Fibroblast of skin of scalp (primary cell): ENCODE measurements around the gene MAST2.

ENCODE experiments used
- DNase-seq: peaks from one replicate; pipeline ENCODE4 v3.0.0-alpha.2; 2013

The MAST2 gene

GRCh38 chr1:45989249-45989648, 185.8 kb downstream of the MAST2 start:
- no peak for DNase-seq

GRCh38 chr1:45994423-45994822, 191.0 kb downstream of the MAST2 start:
- no peak for DNase-seq

- no peak for DNase-seq
Observed at GRCh38 chr1:45995298-45995697, 191.9 kb downstream of the MAST2 start.

- DNase-seq = no peak
Observed at GRCh38 chr1:45998020-45998617, 194.7 kb downstream of the MAST2 start.

- no peak for DNase-seq
Observed at GRCh38 chr1:45999507-45999906, 196.1 kb downstream of the MAST2 start.

- DNase-seq = no peak
Observed at GRCh38 chr1:46001081-46001785, 197.8 kb downstream of the MAST2 start.

GRCh38 chr1:46002551-46003150, 199.2 kb downstream of the MAST2 start:
- no peak for DNase-seq

- no peak for DNase-seq
Observed at GRCh38 chr1:46003315-46003714, 199.9 kb downstream of the MAST2 start.

- no peak for DNase-seq
Observed at GRCh38 chr1:46004492-46004891, 201.1 kb downstream of the MAST2 start.

- DNase-seq = no peak
Observed at GRCh38 chr1:46005594-46005993, 202.2 kb downstream of the MAST2 start.

GRCh38 chr1:46008585-46008984, 205.2 kb downstream of the MAST2 start:
- DNase-seq = no peak

- DNase-seq = no peak
Observed at GRCh38 chr1:46010611-46011010, 207.2 kb downstream of the MAST2 start.

- no peak for DNase-seq
Observed at GRCh38 chr1:46011121-46011695, 207.8 kb downstream of the MAST2 start.

GRCh38 chr1:46012236-46012635, 208.8 kb downstream of the MAST2 start:
- DNase-seq = peak; percentile 5

- no peak for DNase-seq
Observed at GRCh38 chr1:46013581-46013980, 210.2 kb downstream of the MAST2 start.

- DNase-seq = no peak
Observed at GRCh38 chr1:46017876-46018503, 214.6 kb downstream of the MAST2 start.

- DNase-seq = no peak
Observed at GRCh38 chr1:46019348-46019747, 215.9 kb downstream of the MAST2 start.

- DNase-seq = no peak
Observed at GRCh38 chr1:46020010-46020409, 216.6 kb downstream of the MAST2 start.

- DNase-seq = no peak
Observed at GRCh38 chr1:46021046-46021996, 217.9 kb downstream of the MAST2 start.

- no peak for DNase-seq
Observed at GRCh38 chr1:46026531-46026930, 223.1 kb downstream of the MAST2 start.

- DNase-seq = no peak
Observed at GRCh38 chr1:46027788-46028573, 224.6 kb downstream of the MAST2 start.
